HCT116 (cell line): ENCODE data around the gene ZMYND19. TPM values are rescaled to one million over a fixed set of nuclear protein-coding genes. Genes with fewer than 3 reads are reported as not detected.
"Not testable (repeated sequence)": the region's sequence is repeated elsewhere in the genome, so short reads cannot be mapped to it uniquely, and the experiment has no call there.

Experiments
- ATAC-seq: fragments of 200-7000 bp; cut with Tn5 transposase; 2 replicates; pipeline ENCODE4 v1.9.1; 2020; ENCODE audit warnings: mild to moderate bottlenecking, moderate library complexity
- BruUV-seq: library from RNA; stranded (reverse); fragments of 400-500 nt; replicated peaks from 2 replicates; lab custom pipeline; 2021; lab: Mats Ljungman, UMichigan
- CTCF ChIA-PET: fragments of 300-600 bp; sonication (Branson Sonifier 250); formaldehyde crosslinking; loops from one replicate; lab custom pipeline; 2021; ENCODE audit warnings: antibody characterized with exemption; lab: Charles Lee
- POLR2A ChIA-PET: fragments of 300-600, 350-600 bp; sonication (Branson Sonifier 250); formaldehyde crosslinking; loops from one replicate; lab custom pipeline; 2021; ENCODE audit warnings: antibody characterized with exemption; lab: Charles Lee
- RAD21 ChIA-PET, 2 experiments: fragments of 300-600 bp; sonication (Branson Sonifier 250); formaldehyde crosslinking; loops; one replicate each; lab custom pipeline; 2023; ENCODE audit warnings: low total read pairs in 2 of 2; ENCODE audit not compliant: uncharacterized antibody in 2 of 2, unreplicated experiment in 2 of 2, low non-redundant PET in 1 of 2; lab: Charles Lee
- DNase-seq: peaks from one replicate; pipeline ENCODE4 v3.0.0-alpha.2; 2010; ENCODE audit warnings: low read depth, low spot score
- H2AFZ ChIP-seq: fragments of 200-600 bp; shearing (Covaris generic), sonication (generic); 2 replicates; pipeline ENCODE4 v1.6.1; 2017; ENCODE audit warnings: low read depth, mixed run types, mixed read lengths, antibody characterized with exemption, low read length; ENCODE audit not compliant: poor library complexity, severe bottlenecking
- H3K27ac ChIP-seq: 2 replicates; pipeline ENCODE4 v1.5.1; 2012; ENCODE audit warnings: low read depth, low read length
- H3K27me3 ChIP-seq: fragments of 200-600 bp; sonication (generic); 2 replicates; pipeline ENCODE4 v1.6.1; 2016; ENCODE audit warnings: mixed run types, low read length, mixed read lengths; ENCODE audit not compliant: insufficient read depth
- H3K36me3 ChIP-seq, 2 experiments: fragments of 200-500 bp in 1 of 2; fragments of 200-600 bp in 1 of 2; sonication (Bioruptor generic) in 1 of 2; sonication (generic) in 1 of 2; 2 replicates each; pipeline versions ENCODE4 v1.5.1 to v1.6.1; 2014 to 2016; ENCODE audit warnings: low read length in 2 of 2, inconsistent platforms in 1 of 2, mixed read lengths in 1 of 2, mixed run types in 1 of 2; ENCODE audit not compliant: insufficient read depth in 2 of 2, control insufficient read depth in 1 of 2
- H3K4me1 ChIP-seq, 2 experiments: fragments of 200-600 bp in 1 of 2; sonication (generic) in 1 of 2; 2 replicates each; pipeline versions ENCODE4 v1.5.1 to v1.6.1; 2012 to 2017; ENCODE audit warnings: low read length in 2 of 2, inconsistent platforms in 1 of 2, mild to moderate bottlenecking in 1 of 2, mixed read lengths in 1 of 2, mixed run types in 1 of 2, moderate library complexity in 1 of 2; ENCODE audit not compliant: insufficient read depth in 2 of 2, control insufficient read depth in 1 of 2
- H3K4me2 ChIP-seq: fragments of 200-600 bp; sonication (generic); 2 replicates; pipeline ENCODE4 v1.6.1; 2017; ENCODE audit warnings: mixed run types, low read length, mixed read lengths
- H3K4me3 ChIP-seq, 2 experiments: fragments of 200-600 bp in 1 of 2; sonication (generic) in 1 of 2; replicated peaks in 1 of 2; 2 replicates each; pipeline ENCODE4 v1.5.1; 2011 to 2016; ENCODE audit warnings: low read length in 2 of 2, control low read depth in 1 of 2, low read depth in 1 of 2, mild to moderate bottlenecking in 1 of 2, mixed read lengths in 1 of 2, mixed run types in 1 of 2
- H3K79me2 ChIP-seq: fragments of 200-600 bp; sonication (generic); 2 replicates; pipeline ENCODE4 v1.6.1; 2017; ENCODE audit warnings: mild to moderate bottlenecking, mixed run types, low read length, moderate library complexity, mixed read lengths; ENCODE audit not compliant: insufficient read depth
- H3K9ac ChIP-seq: fragments of 200-600 bp; sonication (generic); 2 replicates; pipeline ENCODE4 v1.6.1; 2016; ENCODE audit warnings: low read length, mixed read lengths
- H3K9me2 ChIP-seq: fragments of 200-600 bp; sonication (generic), shearing (Covaris generic); 2 replicates; pipeline ENCODE4 v1.6.1; 2017; ENCODE audit warnings: mixed run types, mild to moderate bottlenecking, moderate library complexity; ENCODE audit not compliant: insufficient read depth
- H3K9me3 ChIP-seq, 2 experiments: fragments of 200-500 bp in 1 of 2; fragments of 200-600 bp in 1 of 2; sonication (Bioruptor generic) in 1 of 2; sonication (generic) in 1 of 2; 2 replicates each; pipeline ENCODE4 v1.6.1; 2014 to 2017; ENCODE audit warnings: low read length in 2 of 2, mixed read lengths in 2 of 2, inconsistent platforms in 1 of 2, low read depth in 1 of 2, mild to moderate bottlenecking in 1 of 2, mixed run types in 1 of 2, moderate library complexity in 1 of 2; ENCODE audit not compliant: control insufficient read depth in 1 of 2, insufficient read depth in 1 of 2
- H4K20me1 ChIP-seq: fragments of 200-600 bp; sonication (generic), shearing (Covaris generic); 2 replicates; pipeline ENCODE4 v1.6.1; 2017; ENCODE audit warnings: mixed run types, mild to moderate bottlenecking, moderate library complexity; ENCODE audit not compliant: insufficient read depth
- ATF3 ChIP-seq: IDR thresholded peaks from 2 replicates; pipeline ENCODE4 v1.6.1; 2012
- CBX3 ChIP-seq: IDR thresholded peaks from 2 replicates; pipeline ENCODE4 v1.6.1; 2012; ENCODE audit warnings: low read depth
- CTCF ChIP-seq, 3 experiments: fragments of 200-600 bp in 1 of 3; sonication (generic) in 1 of 3; IDR thresholded peaks in 2 of 3; conservative IDR thresholded peaks in 1 of 3; 2 replicates each; pipeline ENCODE4 v1.5.1; 2012 to 2017; ENCODE audit warnings: low read depth in 2 of 3, low read length in 2 of 3, antibody characterized with exemption in 1 of 3, borderline replicate concordance in 1 of 3, control low read depth in 1 of 3, mild to moderate bottlenecking in 1 of 3, mixed read lengths in 1 of 3, mixed run types in 1 of 3, moderate library complexity in 1 of 3; ENCODE audit not compliant: insufficient read depth in 1 of 3
- ELF1 ChIP-seq: IDR thresholded peaks from 2 replicates; pipeline ENCODE4 v1.6.1; 2012; ENCODE audit warnings: low read depth, borderline replicate concordance
- EZH2 ChIP-seq: fragments of 200-600 bp; sonication (generic); IDR thresholded peaks from 2 replicates; pipeline ENCODE4 v1.6.1; 2017; ENCODE audit warnings: antibody characterized with exemption, mixed run types
- EZH2phosphoT487 ChIP-seq: fragments of 200-600 bp; IDR thresholded peaks from 2 replicates; pipeline ENCODE4 v1.6.1; 2018; ENCODE audit warnings: antibody characterized with exemption, borderline replicate concordance
- FOSL1 ChIP-seq: IDR thresholded peaks from 2 replicates; pipeline ENCODE4 v1.6.1; 2012; ENCODE audit warnings: low read depth
- MAX ChIP-seq: IDR thresholded peaks from 2 replicates; pipeline ENCODE4 v1.6.1; 2012
- POLR2AphosphoS5 ChIP-seq: IDR thresholded peaks from 2 replicates; pipeline ENCODE4 v1.6.1; 2011; ENCODE audit warnings: mild to moderate bottlenecking, low read depth, low read length, moderate library complexity
- RAD21 ChIP-seq: IDR thresholded peaks from 2 replicates; pipeline ENCODE4 v1.6.1; 2012; ENCODE audit warnings: low read depth, mild to moderate bottlenecking
- SIN3A ChIP-seq: IDR thresholded peaks from 2 replicates; pipeline ENCODE4 v1.6.1; 2012; ENCODE audit warnings: low read depth
- SP1 ChIP-seq: IDR thresholded peaks from 2 replicates; pipeline ENCODE4 v1.6.1; 2012; ENCODE audit warnings: low read depth
- SRF ChIP-seq: IDR thresholded peaks from 2 replicates; pipeline ENCODE4 v1.6.1; 2012; ENCODE audit warnings: low read depth
- ZBTB33 ChIP-seq: IDR thresholded peaks from 2 replicates; pipeline ENCODE4 v1.6.1; 2011; ENCODE audit warnings: mild to moderate bottlenecking, low read length, moderate library complexity; ENCODE audit not compliant: insufficient replicate concordance; ENCODE audit errors: extremely low read depth
- ZNF274 ChIP-seq: fragments of 200-500 bp; sonication (Bioruptor generic); IDR thresholded peaks from 2 replicates; pipeline ENCODE4 v1.6.1; 2014; ENCODE audit warnings: mild to moderate bottlenecking, low read depth, low read length, inconsistent platforms
- intact Hi-C: fragments of 100-400 bp; cut with micrococcal nuclease; formaldehyde crosslinking; loops from 2 replicates; pipeline ENCODE4 v1.10.0; 2022
- total RNA-seq: library from RNA; stranded (reverse); gene quantifications from one replicate; pipeline ENCODE4 v1.2.1, GENCODE V29; 2021; ENCODE audit not compliant: unreplicated experiment

The ZMYND19 gene
- total RNA-seq, 1 experiment from 2014 or later = 57.4 TPM

- H3K9me3 ChIP-seq, H3K9ac ChIP-seq, H4K20me1 ChIP-seq, H3K36me3 ChIP-seq, H3K27ac ChIP-seq, H3K9me2 ChIP-seq, CTCF ChIA-PET, DNase-seq, H2AFZ ChIP-seq, ATAC-seq, H3K4me2 ChIP-seq, H3K79me2 ChIP-seq, H3K27me3 ChIP-seq, BruUV-seq, H3K4me3 ChIP-seq, intact Hi-C loops: not testable (repeated sequence)
- peaks cover 2 to 13% of the 10 kb centered on the region in 2 experiments; a peak in 2 of 4 replicates for H3K4me1 ChIP-seq
- POLR2A ChIA-PET = interaction anchor here (2.2 kb wide), 1 partner anchor 8 kb away, joined by 6 read pairs; the partner anchor contains the start of gene ARRDC1
- RAD21 ChIA-PET = interaction anchor here (0.6 to 0.7 kb wide), 2 partner anchors 14 to 59 kb away, joined by 4 to 5 read pairs; no protein-coding TSS in a partner anchor
Observed at GRCh38 chr9:137596577-137596976, 6.3 kb upstream of the ZMYND19 start.

- Histone ChIP-seq H3K36me3 (peaks cover 0 to 11% of the 10 kb centered on the region in 2 experiments; a peak in 1 of 4 replicates), H2AFZ (no peak overlapping the region), H3K27ac (no peak overlapping the region), H3K4me3 (no peak overlapping the region), H3K79me2 (peaks cover 17% of the 10 kb centered on the region), H3K9me3 (no peaks in the 10 kb centered on the region), H3K27me3 (no peaks in the 10 kb centered on the region), H3K9me2 (no peaks in the 10 kb centered on the region), H3K9ac (no peak overlapping the region), H3K4me1 (peaks cover 11 to 24% of the 10 kb centered on the region in 2 experiments; a peak in 2 of 4 replicates), H3K4me2 (no peak overlapping the region), H4K20me1 (no peaks in the 10 kb centered on the region)
- TF ChIP-seq SRF = no peak
- TF ChIP-seq ATF3 = no peak
- TF ChIP-seq SIN3A = no peak
- TF ChIP-seq EZH2 = no peak
- TF ChIP-seq EZH2phosphoT487 = no peak
- no peak for TF ChIP-seq ZBTB33
- no peak for TF ChIP-seq ELF1
- TF ChIP-seq CTCF (IDR thresholded peaks at IDR 0.05 in 2 of 3, conservative IDR thresholded peaks at IDR 0.05 in 1 of 3; ENCODE audit: borderline replicate concordance in 1 of 3, insufficient read depth in 1 of 3, low read depth in 2 of 3, low read length in 2 of 3) = no peak
- no peak for TF ChIP-seq RAD21
- TF ChIP-seq FOSL1 = no peak
- TF ChIP-seq MAX = no peak
- no peak for TF ChIP-seq CBX3
- TF ChIP-seq ZNF274 = no peak
- TF ChIP-seq SP1 = no peak
- no peak for TF ChIP-seq POLR2AphosphoS5
- ATAC-seq (no peak), DNase-seq (no peak)
- POLR2A ChIA-PET = no interaction called here
- CTCF ChIA-PET = no interaction called here
- no TSS peak for BruUV-seq
- intact Hi-C loops = no loop called here
- RAD21 ChIA-PET = no interaction called here
Observed at GRCh38 chr9:137593176-137593575, 2.9 kb upstream of the ZMYND19 start.
